Activated T-cell treated with anti-CD3 and anti-CD28 coated beads, Interleukin-2, amount 50 U/mL, for 48 hours (primary cell): ENCODE measurements around the gene TBC1D32.
"Not testable (repeated sequence)": the region's sequence is repeated elsewhere in the genome, so short reads cannot be mapped to it uniquely, and the experiment has no call there.

Experiments
- DNase-seq, 2 experiments: peaks; one replicate each; pipeline ENCODE4 v3.0.0-alpha.2; 2020

The TBC1D32 gene

DNA sequence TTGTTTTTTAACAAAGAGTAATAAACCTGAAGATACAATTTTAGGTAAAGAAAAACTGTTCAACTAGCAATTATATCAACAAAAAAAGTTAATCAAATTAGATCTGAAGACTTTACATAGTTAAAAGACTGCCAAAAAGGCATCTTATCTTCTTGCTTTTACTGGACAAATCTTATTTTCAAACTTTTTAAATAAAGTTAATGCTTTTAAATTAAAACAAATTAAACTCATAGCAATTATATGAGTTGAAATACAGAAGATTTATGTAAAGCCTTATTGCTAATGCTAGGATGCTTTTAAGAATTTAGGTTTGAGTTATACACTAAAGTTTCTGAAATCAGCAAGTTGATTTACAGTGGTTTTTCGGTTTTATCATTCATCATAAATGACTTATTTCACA lies 227.3 kb downstream of the TBC1D32 start:
- DNase-seq, result no peak

DNA sequence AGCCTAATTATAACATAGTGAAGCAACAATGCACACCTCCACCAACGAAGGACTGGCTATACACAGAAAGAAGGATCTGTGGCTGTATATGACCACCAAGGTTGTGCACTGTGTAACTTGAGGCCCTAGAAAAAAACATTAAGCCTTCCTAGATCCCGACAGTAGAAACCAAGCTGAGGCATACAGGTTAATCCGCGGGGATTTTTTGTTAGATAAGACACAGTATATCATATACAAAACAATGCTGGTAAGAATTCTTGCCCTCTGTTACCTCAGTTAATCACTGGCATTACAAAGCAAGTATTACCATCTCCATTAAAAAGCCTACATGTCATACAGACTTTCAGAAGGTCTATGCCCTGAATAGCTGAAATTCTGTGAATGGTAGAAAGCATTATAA lies 228.8 kb downstream of the TBC1D32 start:
- no peak for DNase-seq

- DNase-seq, result no peak
Observed at GRCh38 chr6:121093928-121094327, 240.4 kb downstream of the TBC1D32 start.

- no peak for DNase-seq
Observed at GRCh38 chr6:121090492-121090891, 243.8 kb downstream of the TBC1D32 start.

- DNase-seq, result no peak
Observed at GRCh38 chr6:121086876-121087275, 247.4 kb downstream of the TBC1D32 start.

DNA sequence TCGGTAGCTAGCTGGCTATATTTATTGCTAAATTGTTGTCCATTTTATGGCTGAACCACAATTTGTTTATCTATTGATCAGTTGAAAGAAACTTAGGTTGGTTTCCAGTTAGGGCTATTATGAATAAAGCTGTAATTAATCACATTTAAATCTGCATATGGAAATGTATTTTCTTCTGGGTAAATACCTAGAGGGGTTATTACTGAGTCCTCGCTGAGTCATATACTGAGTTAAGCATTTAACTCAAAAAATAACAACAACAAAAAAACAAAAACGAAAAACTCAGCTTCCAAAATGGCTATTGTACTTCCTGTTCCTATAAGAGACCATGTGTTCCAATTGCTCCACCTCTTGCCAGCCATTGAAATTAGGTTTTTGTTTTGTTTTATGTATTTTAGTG lies 258.2 kb downstream of the TBC1D32 start:
- no peak for DNase-seq

GRCh38 chr6:121068749-121069148 lies 265.5 kb downstream of the TBC1D32 start:
- DNase-seq, result not testable (repeated sequence)

DNA sequence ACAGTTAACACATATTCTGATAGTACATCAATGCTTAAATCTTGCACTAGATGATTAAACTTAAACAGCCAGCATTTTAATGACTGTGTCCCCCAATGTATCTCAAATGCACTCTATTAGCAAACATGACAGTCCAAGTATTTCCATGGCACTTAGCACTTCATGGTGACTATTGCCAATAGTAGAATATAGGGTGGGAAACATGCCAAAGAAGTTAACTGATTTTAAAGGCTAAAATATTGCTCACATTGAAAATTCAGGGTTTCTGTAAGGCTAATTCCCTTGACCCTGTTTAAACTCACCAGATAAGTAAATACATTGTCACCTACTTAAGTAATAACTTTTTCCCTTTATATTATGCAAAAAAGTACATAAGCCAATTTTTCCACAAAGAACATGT lies 266.9 kb downstream of the TBC1D32 start:
- DNase-seq, result no peak

DNA sequence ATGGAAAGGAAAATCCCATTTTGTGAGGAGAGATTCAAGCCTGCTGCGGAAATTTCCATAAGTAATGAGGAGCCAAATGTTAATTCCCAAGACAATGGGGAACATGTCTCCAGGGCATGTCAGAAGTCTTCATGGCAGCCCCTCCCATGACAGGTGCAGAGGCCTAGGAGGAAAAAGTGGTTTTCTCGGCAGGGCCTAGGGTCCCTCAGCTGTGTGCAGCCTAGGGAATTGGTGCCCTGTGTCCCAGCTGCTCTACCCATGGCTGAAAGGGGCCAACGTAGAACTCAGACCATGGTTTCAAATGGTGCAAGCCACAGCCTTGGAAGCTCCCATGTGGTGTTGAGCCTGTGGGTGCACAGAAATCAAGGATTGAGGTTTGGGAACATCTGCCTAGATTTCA lies 269.9 kb downstream of the TBC1D32 start:
- no peak for DNase-seq

- no peak for DNase-seq
Observed at GRCh38 chr6:121055572-121056163, 278.6 kb downstream of the TBC1D32 start.

DNA sequence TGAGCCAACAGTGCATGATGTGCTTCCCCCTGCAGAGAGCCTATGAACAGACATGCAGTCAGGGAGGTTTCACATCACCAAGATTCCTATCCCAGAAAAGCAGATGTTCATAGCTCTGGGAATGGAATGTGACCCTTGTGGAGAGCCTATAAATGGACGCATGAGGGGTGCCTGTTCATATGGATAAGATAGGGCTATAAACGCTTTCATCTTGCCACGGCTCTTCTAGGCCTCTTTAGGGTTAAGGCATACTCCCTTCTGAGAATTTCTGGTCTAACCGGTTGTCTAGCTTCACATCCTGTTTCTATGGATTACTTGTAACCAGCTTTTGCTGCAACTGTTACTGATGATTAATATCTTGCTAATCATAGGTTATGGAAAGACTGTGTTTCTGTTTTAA lies 285.7 kb downstream of the TBC1D32 start:
- not testable (repeated sequence) for DNase-seq

- DNase-seq, result not testable (repeated sequence)
Observed at GRCh38 chr6:121044905-121045304, 289.4 kb downstream of the TBC1D32 start.

DNA sequence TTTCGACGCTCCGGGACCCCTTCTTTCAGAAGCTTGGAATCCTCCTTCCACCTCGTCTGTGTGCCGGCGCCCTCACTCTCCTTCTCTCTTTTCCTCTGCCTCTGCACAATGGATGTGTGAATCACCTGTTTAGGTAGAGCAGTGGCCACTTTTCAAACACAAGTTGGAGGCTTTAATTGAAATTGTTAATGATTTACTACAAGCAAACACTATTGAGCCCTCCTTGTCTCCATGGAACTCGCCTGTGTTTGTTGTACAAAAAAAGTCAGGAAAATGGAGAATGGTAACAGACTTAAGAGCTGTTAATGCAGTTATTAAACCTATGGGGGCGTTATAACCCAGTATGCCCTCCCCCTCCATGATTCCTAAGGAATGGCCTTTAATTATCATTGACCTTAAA lies 290.6 kb downstream of the TBC1D32 start:
- not testable (repeated sequence) for DNase-seq

DNA sequence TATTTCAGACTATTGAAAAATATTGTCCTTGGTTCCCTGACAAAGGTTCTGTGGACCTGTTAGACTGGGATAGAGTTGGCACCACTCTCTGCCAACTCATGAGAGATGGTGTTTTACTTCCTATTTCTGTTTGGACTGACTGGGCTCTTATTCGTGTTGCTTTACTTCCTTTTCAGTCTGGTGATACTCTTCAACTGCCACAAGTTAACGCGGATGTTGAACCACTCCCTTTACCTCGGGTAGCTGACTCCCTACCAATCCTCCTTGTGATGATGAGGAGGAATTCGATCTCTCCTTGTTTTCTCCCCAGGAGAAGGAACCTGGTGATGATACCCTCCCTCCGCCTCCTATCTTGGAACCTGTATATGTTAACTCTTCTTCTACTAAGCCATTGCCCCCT lies 291.1 kb downstream of the TBC1D32 start:
- DNase-seq, result not testable (repeated sequence)

GRCh38 chr6:121042766-121043165 lies 291.5 kb downstream of the TBC1D32 start:
- DNase-seq, result no peak

DNA sequence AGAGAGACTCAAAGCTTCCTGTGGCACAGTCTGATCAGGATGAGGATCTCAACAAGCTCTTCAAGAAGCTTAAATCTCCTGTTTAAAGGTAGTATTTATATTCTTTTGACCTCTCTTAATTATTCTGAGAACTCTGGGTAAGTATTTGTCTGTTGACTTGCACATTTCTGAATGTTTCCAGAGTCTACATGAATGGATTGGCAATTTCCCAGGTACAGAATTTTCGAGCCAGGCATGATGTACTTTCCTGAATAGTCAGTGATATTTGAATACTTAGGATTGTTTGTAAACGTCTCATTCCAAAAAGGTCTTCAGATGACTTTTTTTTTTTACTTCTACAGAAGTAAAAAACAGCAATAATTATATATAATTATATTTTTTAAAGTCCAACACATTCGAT lies 293.4 kb downstream of the TBC1D32 start:
- DNase-seq, result no peak

- DNase-seq, result no peak
Observed at GRCh38 chr6:121033091-121033490, 301.2 kb downstream of the TBC1D32 start.

DNA sequence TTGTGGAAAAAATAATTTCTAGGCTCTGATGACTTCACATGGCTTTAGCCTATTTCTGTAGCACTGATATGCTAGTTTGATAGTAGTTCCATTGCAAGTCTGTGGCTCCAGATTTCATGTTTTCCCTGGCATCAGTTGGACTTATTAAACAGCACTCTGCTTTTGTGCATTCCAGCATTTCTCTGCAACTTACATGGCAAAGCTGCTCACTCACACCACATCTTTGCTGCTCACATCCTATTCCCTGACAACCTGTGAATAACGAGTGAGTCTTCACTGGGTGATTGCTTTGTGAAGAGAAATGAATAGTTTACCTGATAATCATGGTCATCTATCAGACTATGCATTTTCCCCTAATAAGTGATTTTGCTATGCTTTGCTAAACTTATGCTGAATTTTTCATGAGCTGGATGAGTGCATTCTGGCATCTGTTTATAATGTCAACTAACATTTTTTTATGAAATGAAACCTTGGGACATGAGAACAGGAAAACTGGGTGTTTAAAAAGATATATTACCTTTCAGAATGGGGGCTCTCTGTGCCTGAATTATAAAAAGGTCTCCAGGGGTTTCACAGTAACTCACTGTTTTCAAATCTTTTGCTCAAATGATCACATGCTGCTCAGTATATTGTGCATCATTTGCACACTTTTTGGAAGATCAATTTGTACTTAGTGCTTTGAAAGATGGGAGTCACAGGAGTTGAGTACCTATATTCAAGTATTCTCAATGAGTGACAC lies 301.8 kb downstream of the TBC1D32 start:
- DNase-seq, result no peak
